Choroid plexus epithelial cell (primary cell): ENCODE results near the gene SETSIP.

Source experiments
- DNase-seq: peaks from one replicate; pipeline ENCODE4 v3.0.0-alpha.2; 2010; ENCODE audit warnings: low read depth
- H3K4me3 ChIP-seq: 2 replicates; pipeline ENCODE4 v1.5.1; 2011; ENCODE audit warnings: low read depth, mild to moderate bottlenecking, control low read depth, low read length, moderate library complexity
- TF ChIP-seq, protein P1 (sequence below): conservative IDR thresholded peaks from 2 replicates; pipeline ENCODE4 v1.5.1; 2011; ENCODE audit warnings: low read depth, mild to moderate bottlenecking, control low read depth, inconsistent platforms, low read length, moderate library complexity

SETSIP gene, protein sequence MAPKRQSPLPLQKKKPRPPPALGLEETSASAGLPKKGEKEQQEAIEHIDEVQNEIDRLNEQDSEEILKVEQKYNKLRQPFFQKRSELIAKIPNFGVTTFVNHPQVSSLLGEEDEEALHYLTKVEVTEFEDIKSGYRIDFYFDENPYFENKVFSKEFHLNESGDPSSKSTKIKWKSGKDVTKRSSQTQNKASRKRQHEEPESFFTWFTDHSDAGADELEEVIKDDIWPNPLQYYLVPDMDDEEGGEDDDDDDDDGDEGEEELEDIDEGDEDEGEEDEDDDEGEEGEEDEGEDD

DNA sequence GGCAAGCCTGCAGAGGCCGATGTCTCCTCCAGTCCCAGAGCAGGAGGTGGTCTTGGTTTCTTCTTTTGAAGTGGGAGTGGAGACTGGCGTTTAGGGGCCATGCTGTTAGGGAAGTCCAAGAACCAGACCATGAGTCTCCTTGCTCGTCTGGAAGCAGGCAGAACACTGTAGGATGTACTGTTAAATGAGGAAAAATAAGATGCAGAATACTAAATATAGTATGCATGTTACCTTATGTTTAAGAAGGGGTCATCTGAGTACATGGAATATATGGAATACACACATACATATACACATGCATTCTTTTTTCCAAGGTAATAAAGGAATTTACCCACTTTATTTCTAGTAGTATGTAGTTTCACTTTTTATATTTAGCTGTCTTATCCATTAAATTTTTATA, at the start of gene SETSIP:
SETSIP (minus strand) TSS at position 101 of the 400 bp plus-strand sequence; CDS start at position 101, 0 bp downstream.
- no peak for DNase-seq
- no peak within 1 kb of the TSS for H3K4me3 ChIP-seq
- TF ChIP-seq, protein P1, sequence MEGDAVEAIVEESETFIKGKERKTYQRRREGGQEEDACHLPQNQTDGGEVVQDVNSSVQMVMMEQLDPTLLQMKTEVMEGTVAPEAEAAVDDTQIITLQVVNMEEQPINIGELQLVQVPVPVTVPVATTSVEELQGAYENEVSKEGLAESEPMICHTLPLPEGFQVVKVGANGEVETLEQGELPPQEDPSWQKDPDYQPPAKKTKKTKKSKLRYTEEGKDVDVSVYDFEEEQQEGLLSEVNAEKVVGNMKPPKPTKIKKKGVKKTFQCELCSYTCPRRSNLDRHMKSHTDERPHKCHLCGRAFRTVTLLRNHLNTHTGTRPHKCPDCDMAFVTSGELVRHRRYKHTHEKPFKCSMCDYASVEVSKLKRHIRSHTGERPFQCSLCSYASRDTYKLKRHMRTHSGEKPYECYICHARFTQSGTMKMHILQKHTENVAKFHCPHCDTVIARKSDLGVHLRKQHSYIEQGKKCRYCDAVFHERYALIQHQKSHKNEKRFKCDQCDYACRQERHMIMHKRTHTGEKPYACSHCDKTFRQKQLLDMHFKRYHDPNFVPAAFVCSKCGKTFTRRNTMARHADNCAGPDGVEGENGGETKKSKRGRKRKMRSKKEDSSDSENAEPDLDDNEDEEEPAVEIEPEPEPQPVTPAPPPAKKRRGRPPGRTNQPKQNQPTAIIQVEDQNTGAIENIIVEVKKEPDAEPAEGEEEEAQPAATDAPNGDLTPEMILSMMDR, result no peak

DNA sequence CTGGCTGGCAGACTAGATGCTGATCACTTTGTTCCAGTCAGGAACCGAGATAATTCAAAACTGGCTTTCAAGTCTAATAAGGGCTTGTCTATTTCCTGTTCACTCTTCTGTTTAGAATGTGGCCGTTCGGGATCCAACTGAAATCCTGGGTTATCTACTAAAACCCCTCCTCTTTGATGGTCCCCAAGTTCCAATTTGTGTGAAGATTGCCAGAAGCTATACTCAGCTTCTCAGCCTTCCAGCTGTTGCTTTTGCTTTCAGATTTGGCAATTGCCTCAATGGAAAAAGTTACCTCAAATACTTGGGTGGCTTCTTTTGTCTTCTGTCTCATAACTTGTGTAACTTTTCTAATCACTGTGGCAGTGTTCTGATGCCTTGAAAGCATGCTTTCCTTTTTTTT, 48.7 kb upstream of the SETSIP start:
- no peak overlapping the region for H3K4me3 ChIP-seq
- TF ChIP-seq, protein P1, result no peak
- peak; percentile 7 for DNase-seq

DNA sequence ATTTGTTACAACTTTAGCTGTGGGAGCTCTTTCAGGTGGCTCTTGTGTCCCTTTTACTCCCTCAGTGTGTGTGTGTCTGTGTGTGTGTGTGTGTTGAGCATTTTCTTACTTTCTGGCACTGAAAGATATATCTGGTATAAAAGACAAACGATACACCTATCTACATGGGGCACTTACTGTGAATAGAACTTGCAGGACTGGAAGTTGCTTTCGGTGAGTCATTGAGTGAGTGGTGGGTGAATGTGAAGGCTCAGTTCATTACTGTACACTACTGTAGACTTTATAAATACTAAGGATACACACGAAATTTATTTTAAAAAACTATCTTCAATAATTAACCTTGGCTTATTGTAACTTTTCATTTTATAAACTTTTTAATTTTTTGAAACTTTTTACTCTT, 43.6 kb upstream of the SETSIP start:
- TF ChIP-seq, protein P1, result no peak
- peak; percentile 36 for DNase-seq
- no peak overlapping the region for H3K4me3 ChIP-seq

DNA sequence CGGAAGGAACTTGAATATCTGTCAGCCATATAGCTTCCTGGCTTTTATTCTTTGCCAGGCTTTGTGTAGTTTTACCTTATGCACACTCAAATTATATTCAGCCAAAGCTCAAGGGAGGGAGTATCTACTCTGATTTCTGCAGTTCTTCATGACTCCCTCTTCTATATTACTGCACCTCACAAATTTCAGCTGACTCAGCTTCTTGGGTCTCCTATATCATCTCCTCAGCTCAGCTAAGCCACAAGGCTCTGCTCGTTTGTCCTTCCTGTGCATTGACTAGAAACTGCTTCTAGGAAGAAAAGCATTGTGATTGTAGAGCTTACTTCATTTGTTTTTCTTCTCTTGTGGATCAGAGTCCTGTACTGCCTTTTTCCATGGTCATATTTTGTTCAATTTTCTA, 42.3 kb upstream of the SETSIP start:
- TF ChIP-seq, protein P1, result no peak
- H3K4me3 ChIP-seq, result no peak overlapping the region
- DNase-seq, result no peak

DNA sequence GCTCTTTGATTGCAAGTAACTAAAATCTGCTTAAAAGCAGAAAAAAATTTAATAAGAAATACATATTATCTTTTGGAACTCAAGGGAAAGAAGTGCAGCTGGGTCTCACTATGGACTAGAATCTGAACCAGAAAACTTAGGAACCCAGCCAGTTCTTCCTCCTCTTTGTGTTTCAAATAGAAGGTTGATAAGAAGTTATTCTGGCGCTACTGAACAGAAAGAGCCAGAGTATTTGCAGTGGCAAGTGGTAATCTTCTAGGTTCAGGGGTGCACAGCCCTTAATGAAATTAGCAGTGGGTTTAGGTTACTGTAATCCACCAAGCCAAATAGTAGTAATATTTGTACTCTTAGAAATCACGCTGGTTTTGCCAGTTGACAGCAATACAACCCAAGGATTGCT, 33.4 kb upstream of the SETSIP start:
- no peak for DNase-seq
- no peak overlapping the region for H3K4me3 ChIP-seq
- TF ChIP-seq, protein P1, result no peak

DNA sequence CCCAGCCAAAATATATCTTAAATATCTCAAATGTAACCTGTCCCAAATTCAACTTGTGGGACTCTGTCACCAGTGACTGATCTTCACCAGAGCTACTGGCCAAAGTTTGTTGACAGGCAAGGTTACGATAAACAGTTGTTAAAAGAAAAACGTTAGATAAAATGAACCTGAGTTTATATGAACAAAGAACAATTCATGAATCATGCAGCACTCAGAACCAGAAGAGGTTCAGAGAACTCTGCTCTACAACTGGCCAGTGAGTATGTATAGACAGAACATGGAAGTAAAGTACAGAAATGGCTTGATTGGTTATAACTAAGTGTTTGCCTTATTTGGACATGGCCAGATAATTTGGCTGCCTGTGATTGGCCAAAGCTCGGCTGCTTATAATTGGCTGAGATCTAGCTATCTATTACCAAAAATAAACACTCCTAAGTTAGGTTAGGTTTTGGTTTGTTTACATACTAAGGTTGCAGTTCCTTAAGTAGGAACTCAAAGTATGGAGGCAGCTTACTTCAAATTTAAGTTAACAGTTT, 30.4 kb upstream of the SETSIP start:
- TF ChIP-seq, protein P1, result no peak
- no peak overlapping the region for H3K4me3 ChIP-seq
- no peak for DNase-seq

DNA sequence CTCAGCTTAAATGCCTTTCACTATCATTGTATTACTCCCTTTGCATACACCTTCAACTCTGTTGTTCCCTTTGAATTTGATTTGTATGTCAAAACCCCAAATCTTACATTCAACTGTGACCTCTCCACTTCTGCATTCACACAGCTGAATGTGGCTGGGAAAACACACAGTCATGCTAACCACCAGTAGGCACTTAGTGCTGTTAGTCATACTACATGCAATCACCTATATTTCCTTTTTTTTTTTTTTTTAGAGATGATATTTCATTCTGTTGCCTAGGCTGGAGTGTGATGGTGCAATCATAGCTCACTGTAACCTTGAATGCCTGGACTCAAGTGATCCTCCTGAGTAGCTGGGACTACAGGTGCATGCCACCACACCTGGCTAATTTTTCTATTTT, 21.1 kb upstream of the SETSIP start:
- TF ChIP-seq, protein P1, result no peak
- no peak overlapping the region for H3K4me3 ChIP-seq
- DNase-seq, result peak; percentile 17
